Inflammatory macrophage treated with lipopolysaccharide for 1 hour (primary cell): ENCODE results near the gene CACNA1F.

ENCODE experiments used
- DNase-seq, 2 donors: peaks; one replicate each; pipeline ENCODE4 v3.0.0-alpha.2; 2020 to 2022

The CACNA1F gene

DNA sequence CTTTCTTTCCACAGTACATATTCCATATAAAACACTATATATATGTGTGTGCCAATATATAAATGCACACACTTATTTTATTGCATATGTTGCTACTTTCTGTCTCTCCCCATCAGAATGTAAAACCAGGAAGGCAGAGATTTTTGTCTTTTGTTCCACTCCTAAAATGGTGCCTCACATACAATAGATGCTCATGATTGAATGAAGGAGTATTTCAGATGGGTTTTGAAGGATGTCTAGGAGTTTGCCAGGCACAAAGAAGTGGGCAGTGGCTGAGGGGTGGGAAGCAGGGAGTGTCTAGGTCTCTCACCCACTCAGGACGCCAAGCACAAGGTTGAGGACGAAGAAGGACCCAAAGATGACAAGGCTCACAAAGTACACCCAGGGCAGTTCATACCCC, 5.4 kb downstream of the CACNA1F start:
- no peak for DNase-seq

DNA sequence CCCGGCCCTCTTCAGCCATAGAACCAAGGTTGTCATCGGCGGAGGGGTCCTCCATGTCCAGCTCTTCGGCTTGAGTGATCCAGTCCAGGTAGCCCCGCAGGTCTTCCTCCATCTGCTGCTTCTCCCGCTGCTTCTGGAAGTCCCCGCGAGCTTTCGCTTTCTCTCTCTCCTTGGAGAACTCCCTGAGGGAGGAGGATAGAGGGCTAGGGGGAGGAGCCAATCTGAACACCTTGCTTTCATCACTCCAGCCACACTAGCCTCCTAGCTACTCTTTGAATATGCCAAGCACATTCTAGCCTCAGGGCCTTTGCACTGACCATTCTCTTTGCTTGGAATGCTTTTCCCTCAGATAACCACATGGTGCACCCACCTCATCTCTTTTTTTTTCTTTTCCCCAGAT, 6.2 kb downstream of the CACNA1F start:
- no peak for DNase-seq

DNA sequence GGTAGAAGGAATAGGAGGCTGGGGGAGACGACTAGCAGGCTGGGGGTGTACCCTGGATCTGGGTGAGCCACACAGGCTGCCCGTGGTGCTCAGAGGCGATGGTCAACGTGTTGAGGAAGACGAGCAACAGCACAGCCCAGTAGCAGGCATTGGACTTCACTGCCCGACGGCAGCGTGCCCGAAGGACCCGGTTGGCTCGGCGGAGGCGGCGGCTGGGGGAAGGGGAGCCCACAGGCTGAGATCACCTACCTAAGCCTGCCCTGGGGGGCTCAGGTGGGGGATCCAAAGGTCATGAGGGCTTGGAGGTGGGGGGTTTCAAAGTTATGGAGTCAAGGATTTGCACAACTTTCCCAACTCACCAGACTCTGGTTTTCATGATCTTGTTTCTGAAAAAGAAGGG, 7.3 kb downstream of the CACNA1F start:
- DNase-seq = no peak

DNA sequence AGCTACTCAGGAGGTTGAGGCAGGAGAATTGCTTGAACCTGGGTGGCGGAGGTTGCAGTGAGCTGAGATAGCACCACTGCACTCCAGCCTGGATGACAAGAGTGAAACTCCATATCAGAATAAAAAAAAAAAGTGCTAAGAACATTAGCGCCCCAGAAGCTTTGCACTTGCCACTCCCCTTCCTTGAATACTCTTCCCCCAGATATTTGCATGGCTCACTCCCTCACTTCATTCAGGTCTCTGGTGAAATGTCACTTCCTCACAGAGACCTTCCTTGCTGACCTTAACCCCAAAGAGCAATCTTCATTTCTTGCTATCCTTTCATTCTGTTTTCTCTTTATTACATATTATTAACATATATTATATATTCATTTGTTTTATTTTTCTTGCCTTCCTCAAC, 11.3 kb downstream of the CACNA1F start:
- no peak for DNase-seq

DNA sequence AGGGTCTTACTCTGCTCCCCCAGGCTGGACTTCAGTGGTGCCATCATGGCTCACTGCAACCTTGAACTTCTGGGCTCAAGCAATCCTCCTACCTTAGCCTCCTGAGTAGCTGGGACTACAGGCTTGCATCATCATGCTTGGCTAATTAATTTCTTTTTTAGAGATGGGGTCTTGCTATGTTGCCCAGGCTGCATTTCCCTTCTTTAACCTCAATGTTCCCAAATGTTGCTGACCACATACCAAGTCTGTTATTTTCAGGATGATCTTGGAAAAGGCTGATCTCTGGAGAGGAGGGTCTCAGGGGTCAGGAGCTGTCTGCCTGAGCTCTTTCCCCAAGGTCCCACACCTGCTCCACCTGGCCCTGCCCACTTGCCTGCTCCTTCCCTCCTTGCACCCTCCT, 13.0 kb downstream of the CACNA1F start:
- no peak for DNase-seq

DNA sequence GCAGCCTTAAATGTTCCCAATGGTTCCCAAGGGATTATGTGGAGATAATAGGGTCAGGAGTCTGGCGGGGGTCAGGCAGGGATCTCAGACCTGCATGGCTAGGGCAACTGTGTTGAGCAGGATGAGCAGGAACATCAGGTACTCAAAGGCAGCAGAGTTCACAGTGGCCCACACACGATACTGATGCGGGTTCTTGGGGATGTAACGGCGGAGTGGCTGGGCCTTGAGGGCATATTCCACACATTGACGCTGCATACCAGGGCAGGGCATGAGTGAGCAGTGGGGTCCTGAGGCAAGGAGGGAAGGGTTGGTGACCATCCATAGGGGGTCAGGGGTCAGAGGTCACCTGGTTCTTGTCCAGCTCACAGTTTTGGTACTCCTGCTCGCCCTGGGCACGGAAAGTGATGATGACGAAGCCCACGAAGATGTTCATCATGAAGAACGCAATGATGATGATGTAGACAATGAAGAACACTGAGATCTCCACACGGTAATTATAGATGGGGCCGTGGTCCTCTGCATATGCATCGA, 18.1 kb downstream of the CACNA1F start:
- DNase-seq = no peak

DNA sequence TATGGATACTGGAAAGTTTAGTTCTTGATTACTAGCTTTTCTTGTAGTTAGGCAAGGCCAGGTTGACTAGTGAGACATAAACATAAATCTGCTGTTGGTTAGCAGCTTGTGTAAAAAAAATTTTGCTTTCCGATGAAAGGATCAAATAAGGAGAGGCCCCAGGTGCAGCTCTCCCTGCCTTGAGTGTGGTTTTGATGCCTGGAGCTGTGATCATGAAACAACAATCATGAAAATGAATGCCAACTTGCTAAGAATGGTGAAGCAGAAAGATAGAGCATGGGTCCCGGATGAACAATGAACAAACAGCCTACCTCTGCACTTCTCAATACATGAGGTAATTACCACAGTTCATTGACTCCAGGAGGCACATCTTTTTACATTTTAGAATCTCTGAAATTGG, 18.7 kb downstream of the CACNA1F start:
- DNase-seq = no peak

DNA sequence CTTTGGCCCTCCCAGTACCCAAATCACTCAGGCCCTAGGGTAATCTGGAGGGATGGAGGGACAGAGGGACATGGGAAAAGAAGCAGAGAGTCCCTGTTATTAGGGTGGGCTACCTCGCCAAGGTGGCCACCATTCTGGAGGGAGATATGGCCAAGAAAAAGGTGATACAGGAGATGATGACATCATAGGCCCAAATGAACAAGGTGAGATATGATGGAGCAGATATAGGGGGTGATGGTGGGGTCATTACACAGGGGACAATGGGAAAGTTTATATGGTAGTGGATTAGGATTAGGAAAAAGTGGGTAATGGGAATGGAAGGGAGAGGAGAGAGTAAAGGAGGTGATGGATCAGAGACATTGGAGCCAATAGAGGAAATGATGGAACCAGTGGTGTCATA, 20.3 kb downstream of the CACNA1F start:
- DNase-seq = no peak

DNA sequence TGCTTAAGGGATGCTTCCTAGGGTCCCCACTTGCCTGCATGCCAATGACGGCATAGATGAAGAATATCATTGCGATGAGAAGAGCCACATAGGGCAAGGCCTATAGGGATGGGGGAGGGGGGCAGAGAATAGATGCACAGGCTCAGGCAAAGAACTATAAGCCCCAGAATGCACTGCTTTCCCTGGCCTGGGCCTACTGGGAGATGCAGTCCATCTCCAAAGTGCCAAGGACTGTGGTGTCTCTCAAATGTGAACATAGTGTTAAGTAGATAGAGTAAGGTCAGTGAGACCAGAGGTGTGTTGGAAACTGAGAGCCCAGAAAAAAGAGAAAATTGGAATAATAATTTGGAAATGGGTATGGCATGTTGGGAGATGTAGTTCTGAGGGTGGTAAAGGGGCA, 20.9 kb downstream of the CACNA1F start:
- DNase-seq = no peak

DNA sequence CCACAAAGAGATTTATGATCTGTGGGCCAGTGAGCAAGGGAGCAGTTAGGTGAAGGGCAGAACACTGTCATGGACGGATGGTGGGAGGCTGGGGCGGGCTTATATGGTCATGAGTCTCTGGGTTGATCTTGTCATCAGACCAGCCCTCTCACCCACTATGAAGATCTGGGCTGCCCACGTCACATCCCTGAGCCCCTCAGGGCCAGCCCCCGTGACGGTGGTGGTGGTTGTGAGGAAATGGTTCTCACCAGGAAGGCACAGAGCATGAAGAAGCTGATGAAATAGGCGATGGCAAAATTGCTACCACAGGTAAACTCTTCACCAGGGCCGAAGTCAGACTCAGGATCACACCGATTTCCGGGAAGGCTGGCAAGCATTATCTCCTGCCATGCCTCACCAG, 22.1 kb downstream of the CACNA1F start:
- DNase-seq = no peak

DNA sequence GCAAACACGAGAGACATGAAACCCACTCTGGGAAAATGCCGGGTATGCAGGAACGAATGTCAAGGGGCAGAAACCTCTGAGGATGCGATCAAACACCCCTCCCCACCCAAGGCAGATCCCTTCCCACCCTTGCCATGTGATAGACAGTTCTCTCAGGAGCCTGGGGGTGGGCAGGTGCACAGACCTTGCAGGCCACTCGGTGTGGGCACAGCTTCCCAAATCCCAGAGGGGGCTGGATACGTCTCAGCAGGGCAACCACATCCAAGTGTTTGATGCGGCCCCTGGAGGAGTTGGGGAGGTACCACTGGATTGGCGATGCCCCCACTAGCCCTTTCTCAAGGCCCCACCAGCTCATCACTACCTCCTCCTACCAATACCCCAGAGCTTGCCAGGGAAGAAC, 22.7 kb downstream of the CACNA1F start:
- no peak for DNase-seq

DNA sequence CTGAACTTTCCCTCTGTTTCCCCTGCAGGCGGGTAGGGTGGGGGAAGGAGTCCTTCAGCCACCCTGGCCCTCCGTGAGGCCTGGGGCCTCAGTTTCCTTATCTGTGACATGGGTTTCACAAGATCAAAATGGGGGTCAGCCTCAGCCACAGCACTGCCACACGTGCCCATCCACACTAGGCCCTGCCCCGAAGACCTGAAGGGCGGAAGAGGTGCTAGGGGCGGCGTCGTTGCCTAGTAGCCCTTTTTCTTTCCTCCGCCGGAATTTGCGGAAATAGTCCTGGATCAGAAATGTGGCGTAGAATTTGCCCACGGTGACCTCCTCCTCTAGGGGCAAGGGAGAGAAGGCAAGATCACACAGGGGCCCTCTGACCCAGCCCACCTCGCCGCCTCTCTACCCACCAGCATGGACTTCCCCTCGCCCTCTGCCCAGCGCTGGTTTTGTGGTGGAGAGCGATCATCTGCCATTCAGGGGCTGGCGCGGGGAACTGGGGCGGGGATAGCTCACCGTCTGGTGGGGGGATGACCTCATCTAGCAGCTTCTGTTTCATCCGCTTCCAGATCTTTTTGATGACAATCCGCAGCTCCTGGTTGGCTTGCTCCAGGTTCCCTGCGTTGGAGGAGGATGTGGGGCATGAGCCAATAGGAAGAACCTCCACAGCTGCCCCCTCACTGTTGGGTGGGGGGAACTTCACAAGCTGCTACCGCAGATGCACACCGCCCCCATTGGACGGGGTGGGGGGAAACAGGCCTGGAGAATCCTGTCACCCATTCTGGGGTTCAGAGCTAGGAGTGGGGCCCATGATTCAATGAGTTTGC, 23.5 kb downstream of the CACNA1F start:
- DNase-seq = peak in 1 of 2 donors; percentile 61

DNA sequence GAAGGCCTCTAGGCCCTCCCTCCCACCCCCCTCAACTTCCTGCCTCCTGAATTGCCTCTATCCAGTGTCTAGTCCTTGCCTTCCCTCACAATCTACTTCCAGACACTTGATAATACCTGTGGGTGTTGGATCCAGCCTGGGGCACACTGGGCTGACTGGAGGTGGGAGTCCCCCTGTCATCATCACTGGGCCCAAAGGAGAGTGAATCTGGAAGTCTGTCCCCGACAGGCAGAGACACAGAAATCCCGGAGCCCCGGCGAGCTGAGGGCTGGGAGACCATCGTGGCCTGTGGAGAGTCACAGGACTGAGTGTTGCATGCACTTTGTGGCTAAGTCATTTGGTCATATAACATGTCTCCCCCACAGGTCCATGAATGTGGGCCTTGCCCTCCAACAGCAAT, 24.7 kb downstream of the CACNA1F start:
- DNase-seq = no peak

DNA sequence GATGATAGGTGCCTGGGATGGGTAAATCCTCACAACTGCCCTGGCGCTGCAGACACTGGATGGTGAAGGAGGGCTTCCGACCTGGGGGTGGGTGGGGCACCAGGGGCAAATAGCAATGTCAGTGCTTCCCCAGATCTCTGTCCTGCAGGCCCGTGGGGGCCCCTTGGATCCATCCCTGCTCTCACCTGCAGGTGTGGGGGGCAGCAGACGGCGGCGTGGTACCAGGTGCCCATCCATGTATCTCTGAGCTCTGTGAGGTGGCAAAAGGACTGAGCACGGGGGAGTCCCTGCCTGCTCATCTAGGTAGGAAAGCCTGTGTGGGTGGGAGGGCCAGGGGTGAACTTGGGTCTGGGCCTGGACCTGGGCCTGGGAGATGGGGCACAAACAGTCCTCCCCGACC, 26.6 kb downstream of the CACNA1F start:
- DNase-seq = no peak

DNA sequence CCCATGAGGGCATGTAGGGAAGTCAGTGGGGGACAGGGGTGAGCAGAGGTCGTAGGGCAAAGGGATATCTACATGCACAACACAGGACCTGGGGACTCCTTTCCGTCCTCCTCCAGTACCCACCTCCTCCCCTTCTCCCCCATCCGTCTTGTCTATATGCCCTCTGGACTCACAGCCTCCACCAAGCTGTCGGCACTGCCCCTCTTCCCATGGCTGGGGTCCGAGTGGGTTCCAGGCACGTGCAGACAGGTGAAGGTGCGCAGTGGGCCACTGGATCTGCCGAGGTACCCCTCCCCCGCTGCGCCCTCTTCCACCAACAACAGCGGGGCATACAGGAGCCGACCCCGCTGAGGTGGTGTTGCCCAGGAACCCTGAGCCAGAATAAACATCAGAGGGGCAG, 27.7 kb downstream of the CACNA1F start:
- DNase-seq = no peak

DNA sequence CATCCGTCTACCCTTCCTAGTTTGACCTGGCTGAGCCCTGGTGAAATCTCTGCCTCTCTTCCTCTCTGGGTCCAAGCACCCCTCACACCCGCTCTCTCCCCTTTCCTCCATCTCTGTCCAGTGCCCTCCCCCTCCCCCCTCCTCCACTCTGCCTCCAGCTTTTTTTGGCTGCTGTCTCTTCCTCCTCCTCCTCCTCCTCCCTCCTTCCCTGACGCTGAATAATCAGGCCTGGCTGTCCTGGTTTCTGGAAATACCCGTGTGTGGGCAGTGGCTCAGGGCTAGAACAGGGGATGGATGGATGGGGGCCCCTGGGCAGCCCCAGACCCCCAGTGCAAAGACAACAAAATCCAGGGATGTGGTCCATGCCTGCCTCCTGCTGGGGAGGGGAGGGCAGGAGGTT, 28.4 kb downstream of the CACNA1F start:
- DNase-seq = no peak

DNA sequence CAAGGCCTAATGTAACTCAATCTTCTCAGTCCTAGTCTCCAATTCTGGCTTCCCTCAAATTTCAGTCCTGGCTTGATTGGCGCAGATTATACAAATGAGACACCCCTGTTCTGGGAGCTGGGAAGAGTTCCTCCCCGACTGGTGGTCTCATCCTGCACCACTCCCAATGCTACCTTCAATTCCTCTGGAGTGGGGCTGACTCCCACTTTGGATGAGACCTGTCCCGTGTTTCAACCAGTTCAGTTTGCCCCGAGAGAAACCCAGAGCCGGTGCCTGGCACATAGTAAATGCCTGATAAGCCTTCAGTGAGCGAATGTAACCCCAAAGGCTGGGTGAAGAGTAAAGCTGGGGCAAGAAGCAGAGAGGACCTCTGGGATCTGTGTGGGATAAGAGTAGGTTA, 29.1 kb downstream of the CACNA1F start:
- DNase-seq = no peak

DNA sequence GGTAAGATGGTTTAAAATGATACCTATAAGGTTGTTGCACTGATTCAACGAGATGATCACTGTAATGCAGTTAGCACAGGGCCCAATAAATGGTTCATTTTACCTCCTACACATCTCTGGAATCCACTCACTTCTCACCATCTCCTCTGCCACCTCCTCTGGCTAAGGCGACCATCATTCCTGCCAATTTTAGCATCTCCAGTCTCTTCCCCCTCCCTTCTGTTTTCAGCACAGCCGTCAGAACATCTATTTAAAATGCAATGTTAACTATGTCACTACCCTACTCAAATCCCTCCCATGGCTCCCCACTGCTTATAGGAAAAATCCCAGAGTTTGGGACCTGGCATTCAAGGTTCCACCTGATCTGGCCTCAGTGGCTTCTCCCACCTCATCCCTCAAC, 29.6 kb downstream of the CACNA1F start:
- DNase-seq = no peak

DNA sequence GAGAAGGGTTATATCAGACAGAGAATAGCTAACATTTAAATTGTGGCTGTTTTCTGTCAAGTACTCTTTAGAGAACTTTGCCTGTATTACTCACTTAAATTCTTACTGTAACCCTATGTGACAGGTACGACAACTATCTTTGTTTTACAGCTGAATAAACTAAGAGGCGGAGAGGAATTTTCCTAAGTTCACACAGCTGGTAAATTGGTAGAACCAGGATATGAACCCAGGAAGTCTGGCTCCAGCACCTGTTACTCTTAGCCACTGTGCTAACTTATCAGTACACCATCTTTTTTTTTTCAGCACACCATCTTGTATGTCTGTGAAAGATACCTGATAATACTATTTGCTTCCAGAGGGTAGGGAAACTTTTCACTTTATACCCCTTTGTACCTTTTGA, 31.1 kb downstream of the CACNA1F start:
- no peak for DNase-seq

DNA sequence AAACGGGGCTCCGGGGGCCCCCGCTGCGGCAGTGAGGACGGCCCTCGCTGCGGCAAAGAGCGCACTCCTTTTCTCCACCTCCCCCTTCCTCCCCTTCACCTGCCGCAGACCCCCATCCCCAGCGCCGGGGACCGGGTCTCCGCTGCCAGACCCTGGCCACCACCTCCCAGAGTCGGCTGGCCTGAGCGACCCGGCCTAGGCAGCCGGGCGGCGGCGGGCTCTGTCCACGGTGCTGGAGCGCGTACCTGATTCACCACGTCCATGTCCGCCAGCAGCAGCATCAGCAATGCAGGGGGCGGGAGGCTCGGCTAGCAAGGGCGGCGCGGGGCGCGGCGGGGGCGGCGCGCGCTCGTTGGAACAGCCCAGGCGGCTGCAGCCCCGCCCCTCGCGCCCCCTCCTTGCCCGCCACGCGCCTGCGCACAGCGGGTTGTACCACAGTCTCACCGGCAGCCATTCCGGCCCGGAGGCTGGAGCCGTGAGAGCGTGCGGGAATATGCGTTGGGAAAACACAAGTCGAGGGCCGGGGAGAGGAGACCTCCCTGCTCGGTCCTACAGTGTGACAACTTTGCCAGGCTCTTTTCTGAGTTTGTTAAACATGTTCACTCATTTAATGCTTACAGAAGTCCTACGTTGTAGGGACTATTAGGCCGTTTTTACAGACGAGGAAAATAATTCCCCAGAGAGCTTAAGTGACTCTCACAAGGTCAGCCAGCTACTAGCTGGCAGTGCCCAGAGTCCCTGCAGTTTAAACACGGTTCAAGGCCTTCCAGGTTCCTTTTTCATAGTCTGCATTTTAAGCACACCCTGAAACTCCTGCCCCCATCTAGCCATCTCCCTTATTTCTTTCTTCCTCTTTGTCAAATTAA, 33.0 kb downstream of the CACNA1F start, which contains the start of gene SYP:
SYP (minus strand) TSS at position 288 of the 866 bp plus-strand sequence; CDS start at position 281, 7 bp downstream.
- DNase-seq = peak; percentile 67 to 71

DNA sequence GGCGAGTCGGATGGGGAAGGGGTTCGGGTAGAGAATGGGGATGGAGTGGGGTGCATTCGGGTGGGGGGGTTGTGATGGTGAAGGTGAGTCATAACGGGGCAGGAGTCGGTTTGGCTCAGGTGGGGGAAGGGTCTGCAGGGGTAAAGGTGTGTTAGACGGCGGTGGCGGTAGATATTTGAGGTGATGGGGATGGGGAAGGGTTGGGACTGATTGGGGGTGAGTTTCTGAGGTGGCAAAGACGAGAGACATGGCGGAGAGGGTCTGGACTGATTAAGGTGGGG, 33.9 kb downstream of the CACNA1F start:
- no peak for DNase-seq

DNA sequence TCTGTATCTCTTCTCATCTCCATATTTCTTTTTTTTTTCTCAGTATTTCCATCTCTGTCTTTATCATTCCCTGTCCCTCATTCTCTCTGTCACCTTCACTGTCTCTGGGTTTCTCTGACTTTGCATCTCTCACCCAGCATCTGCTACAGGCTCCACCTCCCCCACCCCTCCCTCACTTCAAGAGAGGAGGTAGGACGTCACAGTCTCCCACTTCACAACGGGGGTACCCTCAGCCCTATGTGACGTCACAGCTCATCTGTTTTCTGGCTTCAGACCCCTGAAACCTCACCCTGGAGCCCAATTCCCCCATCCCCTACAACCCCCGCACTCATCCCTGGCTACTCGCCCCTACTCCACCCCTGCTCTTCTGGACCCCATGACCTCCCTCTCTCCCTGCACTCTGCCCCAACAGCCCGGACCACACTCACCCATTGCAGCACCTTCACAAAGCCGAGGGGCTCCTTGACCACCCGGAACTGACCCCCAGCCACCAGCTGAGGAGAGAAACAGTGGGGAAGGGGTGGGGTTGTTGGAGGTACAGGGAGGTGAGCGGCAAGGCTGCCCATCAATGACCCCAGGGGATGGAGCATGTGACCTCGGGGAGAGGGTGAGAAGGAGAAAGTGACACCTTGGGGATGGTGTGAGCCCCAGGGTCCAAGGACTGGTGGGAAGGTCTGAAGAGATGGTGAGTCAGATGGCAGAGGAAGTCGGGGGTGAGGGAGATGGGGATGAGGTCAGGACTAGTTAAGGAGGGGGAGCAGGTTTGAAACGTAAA, 34.4 kb downstream of the CACNA1F start:
- DNase-seq = no peak

DNA sequence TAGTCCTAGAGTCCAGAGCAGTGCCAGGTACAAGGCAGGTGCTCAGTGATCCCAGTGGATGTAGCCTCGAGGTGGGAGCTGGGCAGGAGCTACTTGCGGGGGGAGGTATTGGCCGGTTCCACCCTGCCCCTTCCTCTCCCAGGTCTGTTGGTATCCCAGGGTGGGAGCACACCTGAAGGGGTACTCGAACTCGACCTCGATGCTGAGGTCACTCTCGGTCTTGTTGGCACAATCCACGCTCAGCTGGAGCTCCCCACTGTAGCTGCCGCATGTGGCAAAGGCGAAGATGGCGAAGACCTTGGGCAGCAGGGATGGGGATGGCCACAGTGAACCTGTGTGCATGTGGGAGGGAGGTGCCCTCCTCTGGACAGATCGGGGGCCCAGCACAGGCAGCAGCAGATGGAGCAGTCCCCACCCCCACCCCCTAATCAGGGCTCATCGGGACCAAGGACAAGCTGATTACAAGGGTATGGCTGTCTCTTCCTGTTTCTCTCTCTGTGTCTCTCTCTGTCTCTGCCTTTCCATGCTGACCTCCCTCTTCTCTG, 35.5 kb downstream of the CACNA1F start:
- DNase-seq = no peak
